Liver (tissue), 3 donors: ENCODE results near the gene ISOC1.

ENCODE experiments used
- FOXA1 ChIP-seq: IDR thresholded peaks from 2 replicates; pipeline ENCODE4 v1.6.1; 2016; ENCODE audit warnings: antibody characterized with exemption
- HNF4G ChIP-seq: IDR thresholded peaks from 2 replicates; pipeline ENCODE4 v1.6.1; 2016; ENCODE audit warnings: antibody characterized with exemption
- JUND ChIP-seq, 2 donors: IDR thresholded peaks; 2 replicates each; pipeline ENCODE4 v1.6.1; 2016; ENCODE audit warnings: antibody characterized with exemption in 2 of 2
- NR2F2 ChIP-seq: IDR thresholded peaks from 2 replicates; pipeline ENCODE4 v1.6.1; 2016; ENCODE audit warnings: antibody characterized with exemption
- RAD21 ChIP-seq, 2 donors: IDR thresholded peaks; 2 replicates each; pipeline ENCODE4 v1.6.1; 2016; ENCODE audit warnings: antibody characterized with exemption in 2 of 2, mild to moderate bottlenecking in 2 of 2
- TAF1 ChIP-seq: conservative IDR thresholded peaks from 2 replicates; pipeline ENCODE4 v1.6.1; 2016; ENCODE audit warnings: antibody characterized with exemption, mild to moderate bottlenecking
- YY1 ChIP-seq: IDR thresholded peaks from 2 replicates; pipeline ENCODE4 v1.6.1; 2016; ENCODE audit warnings: antibody characterized with exemption, mild to moderate bottlenecking
- TF ChIP-seq, protein P1 (sequence below): fragments of 150-350 bp; IDR thresholded peaks from 2 replicates; pipeline ENCODE4 v1.5.1; 2017; ENCODE audit warnings: improper control_type of control experiment, low read depth, low read length; ENCODE audit not compliant: missing input control
- TF ChIP-seq, protein P2 (sequence below): IDR thresholded peaks from 2 replicates; pipeline ENCODE4 v1.6.1; 2016; ENCODE audit warnings: antibody characterized with exemption
- TF ChIP-seq, protein P3 (sequence below): IDR thresholded peaks from 2 replicates; pipeline ENCODE4 v1.6.1; 2016; ENCODE audit warnings: antibody characterized with exemption, mild to moderate bottlenecking
- TF ChIP-seq, protein P4 (sequence below): IDR thresholded peaks from 2 replicates; pipeline ENCODE4 v1.6.1; 2016; ENCODE audit warnings: antibody characterized with exemption
- donor health status: healthy.
- donor health status: healthy.

DNA sequence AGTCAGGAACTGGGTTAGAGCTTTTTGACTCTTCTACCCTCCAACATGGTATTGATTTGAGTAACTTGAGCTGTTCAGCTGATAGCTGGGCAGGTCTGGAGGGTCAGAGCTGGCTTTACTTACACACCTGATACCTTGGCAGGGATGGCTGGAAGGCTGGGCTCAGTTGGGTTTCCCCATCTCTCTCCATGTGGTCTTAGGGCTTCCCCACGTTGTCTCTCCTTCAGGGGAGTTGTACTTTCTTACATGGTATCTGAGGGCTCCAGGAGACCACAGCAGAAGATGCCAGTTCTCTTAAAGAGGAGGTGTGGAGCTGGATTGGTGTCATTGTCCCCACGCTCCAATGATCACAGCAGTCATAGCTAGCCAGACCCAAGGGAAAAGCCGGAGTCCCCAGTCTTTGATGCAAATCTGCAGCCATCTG, 25.6 kb downstream of the ISOC1 start:
- TF ChIP-seq RAD21 (IDR thresholded peaks at IDR 0.05) (no peak), JUND (IDR thresholded peaks at IDR 0.05) (no peak), YY1 (no peak), NR2F2 (no peak), TAF1 (no peak), FOXA1 (no peak), HNF4G (no peak)
- TF ChIP-seq, protein P1, sequence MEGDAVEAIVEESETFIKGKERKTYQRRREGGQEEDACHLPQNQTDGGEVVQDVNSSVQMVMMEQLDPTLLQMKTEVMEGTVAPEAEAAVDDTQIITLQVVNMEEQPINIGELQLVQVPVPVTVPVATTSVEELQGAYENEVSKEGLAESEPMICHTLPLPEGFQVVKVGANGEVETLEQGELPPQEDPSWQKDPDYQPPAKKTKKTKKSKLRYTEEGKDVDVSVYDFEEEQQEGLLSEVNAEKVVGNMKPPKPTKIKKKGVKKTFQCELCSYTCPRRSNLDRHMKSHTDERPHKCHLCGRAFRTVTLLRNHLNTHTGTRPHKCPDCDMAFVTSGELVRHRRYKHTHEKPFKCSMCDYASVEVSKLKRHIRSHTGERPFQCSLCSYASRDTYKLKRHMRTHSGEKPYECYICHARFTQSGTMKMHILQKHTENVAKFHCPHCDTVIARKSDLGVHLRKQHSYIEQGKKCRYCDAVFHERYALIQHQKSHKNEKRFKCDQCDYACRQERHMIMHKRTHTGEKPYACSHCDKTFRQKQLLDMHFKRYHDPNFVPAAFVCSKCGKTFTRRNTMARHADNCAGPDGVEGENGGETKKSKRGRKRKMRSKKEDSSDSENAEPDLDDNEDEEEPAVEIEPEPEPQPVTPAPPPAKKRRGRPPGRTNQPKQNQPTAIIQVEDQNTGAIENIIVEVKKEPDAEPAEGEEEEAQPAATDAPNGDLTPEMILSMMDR: no peak
- TF ChIP-seq, protein P2, sequence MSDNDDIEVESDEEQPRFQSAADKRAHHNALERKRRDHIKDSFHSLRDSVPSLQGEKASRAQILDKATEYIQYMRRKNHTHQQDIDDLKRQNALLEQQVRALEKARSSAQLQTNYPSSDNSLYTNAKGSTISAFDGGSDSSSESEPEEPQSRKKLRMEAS: no peak
- TF ChIP-seq, protein P3, sequence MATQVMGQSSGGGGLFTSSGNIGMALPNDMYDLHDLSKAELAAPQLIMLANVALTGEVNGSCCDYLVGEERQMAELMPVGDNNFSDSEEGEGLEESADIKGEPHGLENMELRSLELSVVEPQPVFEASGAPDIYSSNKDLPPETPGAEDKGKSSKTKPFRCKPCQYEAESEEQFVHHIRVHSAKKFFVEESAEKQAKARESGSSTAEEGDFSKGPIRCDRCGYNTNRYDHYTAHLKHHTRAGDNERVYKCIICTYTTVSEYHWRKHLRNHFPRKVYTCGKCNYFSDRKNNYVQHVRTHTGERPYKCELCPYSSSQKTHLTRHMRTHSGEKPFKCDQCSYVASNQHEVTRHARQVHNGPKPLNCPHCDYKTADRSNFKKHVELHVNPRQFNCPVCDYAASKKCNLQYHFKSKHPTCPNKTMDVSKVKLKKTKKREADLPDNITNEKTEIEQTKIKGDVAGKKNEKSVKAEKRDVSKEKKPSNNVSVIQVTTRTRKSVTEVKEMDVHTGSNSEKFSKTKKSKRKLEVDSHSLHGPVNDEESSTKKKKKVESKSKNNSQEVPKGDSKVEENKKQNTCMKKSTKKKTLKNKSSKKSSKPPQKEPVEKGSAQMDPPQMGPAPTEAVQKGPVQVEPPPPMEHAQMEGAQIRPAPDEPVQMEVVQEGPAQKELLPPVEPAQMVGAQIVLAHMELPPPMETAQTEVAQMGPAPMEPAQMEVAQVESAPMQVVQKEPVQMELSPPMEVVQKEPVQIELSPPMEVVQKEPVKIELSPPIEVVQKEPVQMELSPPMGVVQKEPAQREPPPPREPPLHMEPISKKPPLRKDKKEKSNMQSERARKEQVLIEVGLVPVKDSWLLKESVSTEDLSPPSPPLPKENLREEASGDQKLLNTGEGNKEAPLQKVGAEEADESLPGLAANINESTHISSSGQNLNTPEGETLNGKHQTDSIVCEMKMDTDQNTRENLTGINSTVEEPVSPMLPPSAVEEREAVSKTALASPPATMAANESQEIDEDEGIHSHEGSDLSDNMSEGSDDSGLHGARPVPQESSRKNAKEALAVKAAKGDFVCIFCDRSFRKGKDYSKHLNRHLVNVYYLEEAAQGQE: no peak
- TF ChIP-seq, protein P4, sequence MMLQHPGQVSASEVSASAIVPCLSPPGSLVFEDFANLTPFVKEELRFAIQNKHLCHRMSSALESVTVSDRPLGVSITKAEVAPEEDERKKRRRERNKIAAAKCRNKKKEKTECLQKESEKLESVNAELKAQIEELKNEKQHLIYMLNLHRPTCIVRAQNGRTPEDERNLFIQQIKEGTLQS: no peak
